ENCODE data around the gene ACOXL.

ACOXL gene

DNA sequence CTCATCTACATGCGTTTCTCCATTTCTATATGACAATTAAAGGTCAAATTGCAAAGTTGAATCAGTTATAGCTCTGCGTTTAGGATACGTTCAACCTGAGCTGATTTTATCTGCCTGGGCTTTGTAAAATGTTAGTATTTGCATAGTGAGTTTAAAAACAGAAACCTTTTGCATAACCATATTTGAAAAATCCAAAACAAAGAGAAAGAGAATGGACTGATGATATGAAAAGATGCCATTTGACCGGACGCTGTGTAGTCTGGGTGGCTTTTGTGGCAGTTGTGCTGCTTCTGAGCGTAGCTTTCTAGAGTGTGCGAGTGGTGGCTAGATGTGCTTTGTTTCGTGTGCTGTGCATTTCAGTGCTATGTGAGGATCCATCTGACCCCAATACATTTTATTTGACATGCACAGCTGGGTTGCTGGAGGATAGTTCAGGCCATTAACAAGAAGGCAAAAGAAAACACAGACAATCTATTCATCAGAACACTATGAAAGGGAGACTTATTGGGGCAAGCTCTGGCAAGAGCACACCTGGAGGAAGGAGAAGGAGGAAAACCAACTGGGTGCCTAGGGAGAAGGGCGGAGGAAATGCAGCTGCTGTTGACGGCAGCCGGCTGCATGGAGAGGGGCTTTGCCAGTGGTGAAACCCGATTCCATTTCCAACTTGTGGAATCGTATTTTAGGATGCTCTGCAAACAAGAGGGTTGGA lies 126.8 kb downstream of the ACOXL start:
- H3K9ac ChIP-seq (ENCODE audit: low read length) = no peak overlapping the region
- no peaks in the 10 kb centered on the region for H3K36me3 ChIP-seq (ENCODE audit: control insufficient read depth, insufficient read depth, low read length)
- H3K9me3 ChIP-seq (ENCODE audit: control insufficient read depth, low read length) = no peaks in the 10 kb centered on the region
- no peaks in the 10 kb centered on the region for H3K4me1 ChIP-seq (ENCODE audit: control insufficient read depth, insufficient read depth, low read length)
- H3K27me3 ChIP-seq (ENCODE audit: control insufficient read depth, insufficient read depth, low read length) = peaks cover 6% of the 10 kb centered on the region
- H3K4me3 ChIP-seq (ENCODE audit: low read length) = no peak overlapping the region

DNA sequence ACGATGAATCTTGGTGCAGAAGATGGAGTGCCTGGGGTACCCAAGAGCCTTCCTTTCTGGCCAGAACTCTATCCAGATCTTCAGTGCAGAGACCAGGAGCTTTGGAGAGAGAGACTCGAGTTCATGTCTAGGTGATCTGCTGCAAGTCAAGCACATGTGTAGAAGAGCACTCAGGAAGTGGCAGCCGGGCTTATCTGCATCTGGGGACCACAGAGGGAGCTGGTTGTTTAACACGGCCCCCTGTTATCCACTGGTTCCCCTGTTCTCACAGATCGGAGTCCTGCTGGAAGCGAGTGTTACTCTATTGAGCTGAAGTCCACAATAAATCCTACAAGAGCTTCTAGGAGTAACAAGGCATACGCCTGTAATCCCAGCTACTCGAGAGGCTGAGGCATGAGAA lies 128.3 kb downstream of the ACOXL start:
- Histone ChIP-seq H3K9me3 (ENCODE audit: control insufficient read depth, low read length) (no peaks in the 10 kb centered on the region), H3K4me1 (ENCODE audit: control insufficient read depth, insufficient read depth, low read length) (no peaks in the 10 kb centered on the region), H3K27me3 (ENCODE audit: control insufficient read depth, insufficient read depth, low read length) (peaks cover 12% of the 10 kb centered on the region), H3K4me3 (ENCODE audit: low read length) (no peak overlapping the region), H3K9ac (ENCODE audit: low read length) (no peak overlapping the region), H3K36me3 (ENCODE audit: control insufficient read depth, insufficient read depth, low read length) (no peaks in the 10 kb centered on the region)

- H3K4me1 ChIP-seq (ENCODE audit: control insufficient read depth, insufficient read depth, low read length) = no peaks in the 10 kb centered on the region
- H3K9ac ChIP-seq (ENCODE audit: low read length) = no peak overlapping the region
- no peaks in the 10 kb centered on the region for H3K36me3 ChIP-seq (ENCODE audit: control insufficient read depth, insufficient read depth, low read length)
- H3K4me3 ChIP-seq (ENCODE audit: low read length) = no peak overlapping the region
- H3K9me3 ChIP-seq (ENCODE audit: control insufficient read depth, low read length) = no peaks in the 10 kb centered on the region
- peaks cover 12% of the 10 kb centered on the region for H3K27me3 ChIP-seq (ENCODE audit: control insufficient read depth, insufficient read depth, low read length)
Observed at GRCh38 chr2:110861616-110862260, 129.4 kb downstream of the ACOXL start.

DNA sequence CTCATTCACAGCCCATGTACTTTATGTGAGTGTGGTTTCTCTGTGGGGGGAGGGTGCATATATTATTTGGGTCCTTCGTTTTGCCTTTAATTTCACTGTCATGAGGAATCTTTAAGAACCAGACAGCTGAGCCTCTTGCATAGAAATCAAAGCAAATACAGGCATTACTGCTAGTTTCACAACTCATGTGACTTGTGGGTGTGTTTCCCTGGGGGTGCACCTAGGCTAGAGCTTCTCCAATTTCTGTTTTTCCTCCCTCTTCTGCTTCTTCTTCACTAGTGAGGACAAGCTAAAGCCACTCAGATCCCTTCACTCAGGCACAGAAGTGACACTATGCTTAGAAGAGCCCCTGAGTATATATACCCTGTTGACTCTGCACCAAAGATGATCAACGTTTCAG lies 131.4 kb downstream of the ACOXL start:
- no peak overlapping the region for H3K9ac ChIP-seq (ENCODE audit: low read length)
- no peak overlapping the region for H3K4me3 ChIP-seq (ENCODE audit: low read length)
- no peaks in the 10 kb centered on the region for H3K4me1 ChIP-seq (ENCODE audit: control insufficient read depth, insufficient read depth, low read length)
- H3K27me3 ChIP-seq (ENCODE audit: control insufficient read depth, insufficient read depth, low read length) = peaks cover 12% of the 10 kb centered on the region
- no peaks in the 10 kb centered on the region for H3K36me3 ChIP-seq (ENCODE audit: control insufficient read depth, insufficient read depth, low read length)
- no peaks in the 10 kb centered on the region for H3K9me3 ChIP-seq (ENCODE audit: control insufficient read depth, low read length)

DNA sequence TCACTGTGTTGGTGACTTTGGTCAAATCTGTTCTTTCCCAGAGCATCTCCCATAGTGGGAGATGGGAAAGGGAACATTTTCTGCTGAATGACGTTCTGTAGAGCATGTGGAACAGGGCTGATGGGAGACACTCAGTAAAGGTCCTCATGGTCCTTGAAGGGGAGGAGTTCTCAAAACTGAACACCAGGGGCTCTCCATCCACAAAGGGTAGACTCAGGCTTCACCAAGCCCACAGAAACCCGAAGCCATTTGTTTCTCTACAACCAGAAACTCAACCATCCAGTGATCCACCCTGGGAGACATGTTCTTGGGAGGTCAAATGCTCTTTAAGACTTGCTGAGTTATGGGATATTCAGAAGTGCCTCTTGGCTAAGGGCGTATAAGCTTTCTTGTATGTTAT lies 131.8 kb downstream of the ACOXL start:
- H3K4me1 ChIP-seq (ENCODE audit: control insufficient read depth, insufficient read depth, low read length) = no peaks in the 10 kb centered on the region
- H3K9ac ChIP-seq (ENCODE audit: low read length) = no peak overlapping the region
- peaks cover 12% of the 10 kb centered on the region for H3K27me3 ChIP-seq (ENCODE audit: control insufficient read depth, insufficient read depth, low read length)
- no peak overlapping the region for H3K4me3 ChIP-seq (ENCODE audit: low read length)
- no peaks in the 10 kb centered on the region for H3K9me3 ChIP-seq (ENCODE audit: control insufficient read depth, low read length)
- H3K36me3 ChIP-seq (ENCODE audit: control insufficient read depth, insufficient read depth, low read length) = no peaks in the 10 kb centered on the region

DNA sequence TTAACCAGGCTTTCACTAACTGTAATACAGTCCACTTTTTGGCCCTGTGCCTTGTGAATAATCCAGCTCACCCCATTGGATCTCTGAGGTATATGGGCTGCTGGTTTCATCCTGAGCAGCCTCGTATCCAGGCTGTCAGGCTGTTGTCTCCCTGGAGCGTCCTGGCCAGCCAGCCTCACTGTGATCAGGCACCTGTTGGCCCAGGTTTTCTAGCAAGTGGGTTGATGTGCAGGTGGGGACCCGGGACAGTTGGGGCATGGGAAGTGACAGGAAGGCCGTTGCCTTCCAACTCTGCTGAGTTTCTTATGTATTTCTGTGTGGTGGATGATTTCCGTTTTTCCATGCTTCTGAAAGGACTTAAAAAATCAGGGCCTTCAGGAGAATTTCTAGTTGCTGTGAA lies 132.4 kb downstream of the ACOXL start:
- H3K9ac ChIP-seq (ENCODE audit: low read length) = no peak overlapping the region
- no peaks in the 10 kb centered on the region for H3K4me1 ChIP-seq (ENCODE audit: control insufficient read depth, insufficient read depth, low read length)
- H3K36me3 ChIP-seq (ENCODE audit: control insufficient read depth, insufficient read depth, low read length) = no peaks in the 10 kb centered on the region
- H3K27me3 ChIP-seq (ENCODE audit: control insufficient read depth, insufficient read depth, low read length) = peaks cover 12% of the 10 kb centered on the region
- no peaks in the 10 kb centered on the region for H3K9me3 ChIP-seq (ENCODE audit: control insufficient read depth, low read length)
- no peak overlapping the region for H3K4me3 ChIP-seq (ENCODE audit: low read length)

DNA sequence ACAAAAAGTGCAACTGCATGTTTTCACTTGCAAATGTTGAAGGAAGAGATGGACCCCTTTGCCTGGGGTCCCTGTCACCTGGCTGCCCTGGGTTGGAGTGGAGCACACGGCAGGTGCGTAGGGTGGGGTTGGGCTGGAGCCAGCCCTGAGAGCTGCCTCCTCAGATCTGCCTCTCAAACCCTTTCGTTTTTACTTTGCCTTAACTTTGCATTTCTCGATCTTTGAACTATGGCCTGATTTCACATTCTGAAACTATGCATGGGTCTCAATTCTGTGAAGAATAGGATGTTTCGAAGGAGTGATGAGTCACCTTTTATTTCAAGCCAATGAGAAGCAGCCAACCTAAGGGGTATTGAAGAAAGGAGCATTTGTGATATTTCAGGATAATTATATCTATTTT lies 132.8 kb downstream of the ACOXL start:
- Histone ChIP-seq H3K9ac (ENCODE audit: low read length) (no peak overlapping the region), H3K4me1 (ENCODE audit: control insufficient read depth, insufficient read depth, low read length) (no peaks in the 10 kb centered on the region), H3K27me3 (ENCODE audit: control insufficient read depth, insufficient read depth, low read length) (peaks cover 12% of the 10 kb centered on the region), H3K9me3 (ENCODE audit: control insufficient read depth, low read length) (no peaks in the 10 kb centered on the region), H3K36me3 (ENCODE audit: control insufficient read depth, insufficient read depth, low read length) (no peaks in the 10 kb centered on the region), H3K4me3 (ENCODE audit: low read length) (no peak overlapping the region)

GRCh38 chr2:110866045-110866444 lies 133.7 kb downstream of the ACOXL start:
- Histone ChIP-seq H3K36me3 (ENCODE audit: control insufficient read depth, insufficient read depth, low read length) (no peaks in the 10 kb centered on the region), H3K27me3 (ENCODE audit: control insufficient read depth, insufficient read depth, low read length) (peaks cover 12% of the 10 kb centered on the region), H3K9me3 (ENCODE audit: control insufficient read depth, low read length) (no peaks in the 10 kb centered on the region), H3K9ac (ENCODE audit: low read length) (no peak overlapping the region), H3K4me3 (ENCODE audit: low read length) (no peak overlapping the region), H3K4me1 (ENCODE audit: control insufficient read depth, insufficient read depth, low read length) (no peaks in the 10 kb centered on the region)

- no peak overlapping the region for H3K4me3 ChIP-seq (ENCODE audit: low read length)
- H3K9ac ChIP-seq (ENCODE audit: low read length) = no peak overlapping the region
- H3K36me3 ChIP-seq (ENCODE audit: control insufficient read depth, insufficient read depth, low read length) = no peaks in the 10 kb centered on the region
- H3K9me3 ChIP-seq (ENCODE audit: control insufficient read depth, low read length) = no peaks in the 10 kb centered on the region
- H3K27me3 ChIP-seq (ENCODE audit: control insufficient read depth, insufficient read depth, low read length) = peaks cover 12% of the 10 kb centered on the region
- H3K4me1 ChIP-seq (ENCODE audit: control insufficient read depth, insufficient read depth, low read length) = no peaks in the 10 kb centered on the region
Observed at GRCh38 chr2:110866466-110866865, 134.1 kb downstream of the ACOXL start.

DNA sequence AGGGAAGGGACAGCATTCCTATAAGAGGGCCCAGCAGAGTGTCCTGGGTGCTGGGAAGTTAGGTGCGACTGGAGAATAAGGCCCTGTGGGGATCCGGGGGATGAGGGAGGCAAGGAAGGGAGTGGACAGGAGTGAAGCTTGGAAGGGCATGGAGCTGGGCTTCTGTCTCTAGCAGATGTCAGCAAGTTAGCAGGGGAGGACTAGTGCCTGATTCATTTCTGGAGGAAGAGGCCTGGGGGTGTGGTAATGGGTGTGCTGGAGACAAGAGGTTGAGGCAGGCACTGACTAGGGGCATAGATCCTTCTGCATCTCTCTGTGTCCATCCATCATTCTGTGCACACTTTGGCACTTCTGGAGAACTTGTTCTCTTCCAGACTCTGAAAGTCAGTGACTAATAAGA lies 134.7 kb downstream of the ACOXL start:
- Histone ChIP-seq H3K4me1 (ENCODE audit: control insufficient read depth, insufficient read depth, low read length) (no peaks in the 10 kb centered on the region), H3K9me3 (ENCODE audit: control insufficient read depth, low read length) (no peaks in the 10 kb centered on the region), H3K4me3 (ENCODE audit: low read length) (no peak overlapping the region), H3K27me3 (ENCODE audit: control insufficient read depth, insufficient read depth, low read length) (peaks cover 10% of the 10 kb centered on the region), H3K9ac (ENCODE audit: low read length) (no peak overlapping the region), H3K36me3 (ENCODE audit: control insufficient read depth, insufficient read depth, low read length) (no peaks in the 10 kb centered on the region)

DNA sequence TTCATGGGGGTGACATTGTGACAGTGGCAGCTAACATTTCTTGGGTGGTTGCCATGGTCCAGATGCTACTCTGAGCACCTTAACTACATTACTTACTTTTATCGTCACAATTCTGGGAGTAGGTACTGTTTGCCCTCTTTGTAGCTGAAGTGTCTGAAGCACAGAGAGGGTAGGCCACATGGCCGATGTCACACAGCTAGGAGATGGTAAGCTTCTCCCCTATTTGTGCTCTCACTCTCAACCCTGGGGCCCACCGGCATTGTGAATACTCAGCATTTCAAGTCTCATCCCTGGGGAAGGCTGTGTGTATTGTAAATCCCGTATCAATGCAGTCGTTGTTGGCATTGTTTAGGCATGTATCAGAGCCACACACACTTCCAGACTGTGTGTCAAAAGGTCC lies 136.6 kb downstream of the ACOXL start:
- Histone ChIP-seq H3K27me3 (ENCODE audit: control insufficient read depth, insufficient read depth, low read length) (peaks cover 6% of the 10 kb centered on the region), H3K4me1 (ENCODE audit: control insufficient read depth, insufficient read depth, low read length) (no peaks in the 10 kb centered on the region), H3K36me3 (ENCODE audit: control insufficient read depth, insufficient read depth, low read length) (no peaks in the 10 kb centered on the region), H3K9me3 (ENCODE audit: control insufficient read depth, low read length) (no peaks in the 10 kb centered on the region), H3K9ac (ENCODE audit: low read length) (no peak overlapping the region), H3K4me3 (ENCODE audit: low read length) (no peak overlapping the region)

DNA sequence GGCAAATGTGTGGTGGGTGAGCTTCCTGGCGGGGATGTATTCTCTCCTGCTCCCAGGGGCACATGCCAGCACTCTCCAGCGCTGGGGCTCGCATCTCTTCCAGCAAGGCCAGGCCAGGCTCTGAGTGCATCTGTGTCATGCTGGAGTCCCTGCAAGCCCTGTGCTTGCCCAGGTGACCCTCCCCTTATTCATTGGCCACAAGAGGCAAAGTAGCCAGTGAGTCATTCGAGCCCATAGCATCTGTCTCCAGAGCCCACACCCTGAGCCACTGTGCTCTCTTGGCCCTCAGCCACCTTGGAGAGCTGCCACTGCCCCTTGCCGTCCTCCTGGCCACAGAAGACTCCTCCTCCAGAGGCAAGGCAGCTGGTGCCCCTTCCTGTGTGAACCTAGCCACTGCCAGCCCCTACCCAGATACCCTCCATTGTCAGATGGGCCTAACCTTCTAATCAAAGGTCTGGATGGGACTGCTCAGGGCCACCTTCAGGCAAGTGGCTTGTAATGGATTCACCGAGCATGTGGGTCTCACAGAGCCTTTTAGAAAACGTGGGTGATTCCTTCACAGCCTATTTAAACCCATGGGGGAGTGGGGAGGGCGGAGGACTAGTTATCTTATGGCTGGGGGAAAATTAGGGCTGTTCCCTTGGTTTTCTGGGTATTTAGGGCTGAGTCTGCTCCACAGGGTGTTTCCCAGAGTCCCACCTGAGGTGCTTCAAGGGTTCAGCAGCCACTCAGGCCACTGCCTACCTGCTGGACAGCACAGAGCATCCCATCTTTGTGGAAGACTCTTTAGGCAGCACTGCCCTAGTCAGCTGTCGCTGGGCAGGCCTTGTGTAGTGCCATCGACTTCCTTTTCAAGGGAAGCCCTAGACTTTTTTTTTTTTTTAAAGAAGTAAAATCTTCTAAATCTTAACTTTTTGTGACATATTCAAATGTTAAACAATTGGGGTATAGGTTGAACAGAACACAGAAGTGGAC lies 137.4 kb downstream of the ACOXL start:
- H3K9ac ChIP-seq (ENCODE audit: low read length) = no peak overlapping the region
- no peaks in the 10 kb centered on the region for H3K36me3 ChIP-seq (ENCODE audit: control insufficient read depth, insufficient read depth, low read length)
- H3K9me3 ChIP-seq (ENCODE audit: control insufficient read depth, low read length) = no peaks in the 10 kb centered on the region
- H3K4me1 ChIP-seq (ENCODE audit: control insufficient read depth, insufficient read depth, low read length) = no peaks in the 10 kb centered on the region
- peaks cover 5% of the 10 kb centered on the region for H3K27me3 ChIP-seq (ENCODE audit: control insufficient read depth, insufficient read depth, low read length)
- no peak overlapping the region for H3K4me3 ChIP-seq (ENCODE audit: low read length)
